ENCODE measurements around the gene STC2. TPM values are rescaled to one million over a fixed set of nuclear protein-coding genes. Genes with fewer than 3 reads are reported as not detected.

STC2 gene
- total RNA-seq, 1 experiment from 2014 or later = 103 TPM

Other genes starting within 250 kb of the STC2 start
- 35.4 and 47.6 TPM in 2 replicates for gene BNIP1, start 183.9 kb downstream of the STC2 start, total RNA-seq (2014; rRNA removed; shearing (Covaris generic); ENCODE audit: low replicate concordance)
- 14.2 and 16.8 TPM in 2 replicates for gene NKX2-5, start 93.2 kb downstream of the STC2 start, total RNA-seq (2014; rRNA removed; shearing (Covaris generic); ENCODE audit: low replicate concordance)

All from MG63 (cell line).